HUES48 (cell line): ENCODE data around the gene CD46.

Experiments
- H3K27ac ChIP-seq: one replicate; pipeline ENCODE4 v1.7.0; 2013; ENCODE audit warnings: low read depth, low read length, inconsistent platforms
- H3K27me3 ChIP-seq: 2 replicates; pipeline ENCODE4 v1.6.1; 2013; ENCODE audit warnings: mild to moderate bottlenecking, low read length; ENCODE audit not compliant: control insufficient read depth, insufficient read depth
- H3K36me3 ChIP-seq: 2 replicates; pipeline ENCODE4 v1.6.1; 2013; ENCODE audit warnings: low read length; ENCODE audit not compliant: control insufficient read depth, insufficient read depth
- H3K4me1 ChIP-seq: 2 replicates; pipeline ENCODE4 v1.6.1; 2013; ENCODE audit warnings: mild to moderate bottlenecking, low read length; ENCODE audit not compliant: control insufficient read depth, insufficient read depth
- H3K4me3 ChIP-seq: 2 replicates; pipeline ENCODE4 v1.5.1; 2013; ENCODE audit warnings: mild to moderate bottlenecking, low read depth, low read length
- H3K9ac ChIP-seq: 2 replicates; pipeline ENCODE4 v1.6.1; 2013; ENCODE audit warnings: mild to moderate bottlenecking, low read depth, low read length, moderate library complexity
- H3K9me3 ChIP-seq: 2 replicates; pipeline ENCODE4 v1.6.1; 2013; ENCODE audit warnings: low read length; ENCODE audit not compliant: control insufficient read depth, insufficient read depth

The CD46 gene

DNA sequence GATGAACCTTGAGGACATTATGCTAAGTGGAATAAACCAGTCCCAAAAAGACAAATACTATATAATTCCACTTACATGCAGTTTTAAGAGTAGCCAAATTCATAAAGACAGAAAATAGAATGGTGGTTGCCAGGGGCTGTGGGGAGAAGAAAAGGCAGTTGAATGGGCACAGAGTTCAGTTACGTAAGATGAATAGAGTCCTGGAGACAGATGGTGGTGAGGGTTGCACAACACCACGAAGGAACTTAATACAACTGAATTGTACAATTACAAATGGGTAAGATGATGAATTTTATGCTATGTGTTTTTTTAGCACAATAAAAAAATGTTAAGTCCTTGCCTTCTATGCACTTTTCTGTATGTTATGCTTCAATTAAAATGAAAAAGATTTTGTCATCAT is 92.5 kb downstream of the CD46 start:
- Histone ChIP-seq H3K4me1 (no peaks in the 10 kb centered on the region), H3K9ac (no peak overlapping the region), H3K27me3 (no peaks in the 10 kb centered on the region), H3K36me3 (no peaks in the 10 kb centered on the region), H3K9me3 (no peaks in the 10 kb centered on the region), H3K27ac (no peak overlapping the region), H3K4me3 (no peak overlapping the region)
